AG10803 (cell line): ENCODE data around the gene PTRH2.
"Not testable (repeated sequence)": the region's sequence is repeated elsewhere in the genome, so short reads cannot be mapped to it uniquely, and the experiment has no call there.

ENCODE experiments used
- DNase-seq: peaks from one replicate; pipeline ENCODE4 v3.0.0; 2010; ENCODE audit warnings: low read depth
- H3K4me3 ChIP-seq: 2 replicates; pipeline ENCODE4 v1.5.1; 2011; ENCODE audit warnings: mild to moderate bottlenecking, low read length, control low read depth
- TF ChIP-seq, protein P1 (sequence below): conservative IDR thresholded peaks from 2 replicates; pipeline ENCODE4 v1.5.1; 2011; ENCODE audit warnings: mild to moderate bottlenecking, low read length, control low read depth, inconsistent platforms

PTRH2 gene

DNA sequence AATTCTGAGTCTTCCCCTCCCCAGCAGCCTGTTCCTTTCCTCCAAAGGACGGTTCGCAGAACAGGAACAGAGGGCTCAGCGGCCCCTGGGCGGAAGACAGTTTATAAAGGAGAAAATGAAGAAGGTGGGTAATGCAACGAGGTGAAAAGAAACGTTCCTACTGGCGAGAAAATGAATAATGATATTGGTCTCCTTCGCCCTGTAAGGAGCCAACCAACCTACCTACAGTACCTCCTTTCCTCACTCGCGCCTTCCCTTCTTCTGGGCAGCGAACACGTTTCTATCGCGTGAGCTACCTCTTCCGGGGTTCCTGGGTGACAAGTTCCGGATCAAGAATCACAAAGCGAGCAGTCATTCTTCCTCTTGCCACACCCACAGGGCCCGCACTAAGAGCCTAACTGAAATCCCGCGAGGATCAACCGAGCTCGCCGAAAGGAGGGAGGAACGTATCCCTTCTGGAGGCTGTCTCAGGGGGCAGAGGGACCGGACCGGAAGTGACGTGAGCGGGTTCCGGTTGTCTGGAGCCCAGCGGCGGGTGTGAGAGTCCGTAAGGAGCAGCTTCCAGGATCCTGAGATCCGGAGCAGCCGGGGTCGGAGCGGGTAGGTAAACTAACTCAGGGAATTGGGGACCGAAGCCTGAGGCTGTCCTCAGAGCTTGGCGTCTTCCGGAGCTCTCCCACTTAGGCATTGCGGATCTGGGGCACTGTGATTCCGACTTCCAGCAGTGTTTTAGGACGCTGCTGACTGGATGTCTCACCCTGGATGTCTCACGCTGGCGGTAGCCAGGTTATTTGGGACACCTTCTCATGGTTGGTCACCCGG, at the start of gene PTRH2, which contains the start of gene VMP1:
Gene PTRH2 (minus strand): TSS at position 282 of the 822 bp plus-strand sequence. CDS start 9,452 bp downstream, outside the sequence.
Gene VMP1 (plus strand): TSS at position 506 of the 822 bp plus-strand sequence. CDS start 23,793 bp downstream, outside the sequence.
- TF ChIP-seq, protein P1, sequence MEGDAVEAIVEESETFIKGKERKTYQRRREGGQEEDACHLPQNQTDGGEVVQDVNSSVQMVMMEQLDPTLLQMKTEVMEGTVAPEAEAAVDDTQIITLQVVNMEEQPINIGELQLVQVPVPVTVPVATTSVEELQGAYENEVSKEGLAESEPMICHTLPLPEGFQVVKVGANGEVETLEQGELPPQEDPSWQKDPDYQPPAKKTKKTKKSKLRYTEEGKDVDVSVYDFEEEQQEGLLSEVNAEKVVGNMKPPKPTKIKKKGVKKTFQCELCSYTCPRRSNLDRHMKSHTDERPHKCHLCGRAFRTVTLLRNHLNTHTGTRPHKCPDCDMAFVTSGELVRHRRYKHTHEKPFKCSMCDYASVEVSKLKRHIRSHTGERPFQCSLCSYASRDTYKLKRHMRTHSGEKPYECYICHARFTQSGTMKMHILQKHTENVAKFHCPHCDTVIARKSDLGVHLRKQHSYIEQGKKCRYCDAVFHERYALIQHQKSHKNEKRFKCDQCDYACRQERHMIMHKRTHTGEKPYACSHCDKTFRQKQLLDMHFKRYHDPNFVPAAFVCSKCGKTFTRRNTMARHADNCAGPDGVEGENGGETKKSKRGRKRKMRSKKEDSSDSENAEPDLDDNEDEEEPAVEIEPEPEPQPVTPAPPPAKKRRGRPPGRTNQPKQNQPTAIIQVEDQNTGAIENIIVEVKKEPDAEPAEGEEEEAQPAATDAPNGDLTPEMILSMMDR, result no peak
- DNase-seq, result peak; percentile 100
- H3K4me3 ChIP-seq, result peak within 1 kb of the TSS; percentile 98

DNA sequence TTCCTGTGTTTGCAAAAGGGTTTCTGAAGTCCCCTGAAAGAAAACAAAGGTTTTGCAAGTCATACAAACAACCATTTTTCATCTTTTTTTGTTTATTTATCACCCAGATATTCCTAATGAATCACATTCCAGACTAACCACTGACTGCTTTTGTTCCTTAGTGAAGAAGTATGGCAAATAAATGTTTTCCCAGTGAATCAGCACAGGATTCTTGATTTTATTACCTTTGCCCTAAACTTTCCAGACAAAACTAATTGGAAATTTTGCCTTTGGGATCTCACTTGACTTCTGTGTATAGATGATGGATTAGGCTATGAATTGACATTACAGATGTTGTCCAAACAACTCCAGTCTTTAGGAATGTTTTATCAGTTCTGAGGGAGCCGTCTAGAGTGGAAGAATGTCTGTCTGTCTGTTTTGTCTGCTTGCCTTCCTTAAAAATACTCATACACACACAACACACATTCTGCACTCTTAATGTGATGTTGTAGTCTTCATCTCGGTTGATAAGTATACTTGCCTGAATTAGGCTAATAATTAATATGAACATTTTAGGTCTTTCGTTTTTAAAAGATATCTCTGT, 49.1 kb upstream of the PTRH2 start:
- TF ChIP-seq, protein P1, result no peak
- peak; percentile 97 for DNase-seq
- H3K4me3 ChIP-seq, result no peak overlapping the region

- H3K4me3 ChIP-seq, DNase-seq: not testable (repeated sequence)
These were observed 47.8 kb upstream of the PTRH2 start for GRCh38 chr17:59755069-59755468.

- TF ChIP-seq, protein P1, result no peak
- H3K4me3 ChIP-seq, result no peak overlapping the region
- peak; percentile 96 for DNase-seq
These were observed 47.3 kb upstream of the PTRH2 start for GRCh38 chr17:59754552-59754951.

DNA sequence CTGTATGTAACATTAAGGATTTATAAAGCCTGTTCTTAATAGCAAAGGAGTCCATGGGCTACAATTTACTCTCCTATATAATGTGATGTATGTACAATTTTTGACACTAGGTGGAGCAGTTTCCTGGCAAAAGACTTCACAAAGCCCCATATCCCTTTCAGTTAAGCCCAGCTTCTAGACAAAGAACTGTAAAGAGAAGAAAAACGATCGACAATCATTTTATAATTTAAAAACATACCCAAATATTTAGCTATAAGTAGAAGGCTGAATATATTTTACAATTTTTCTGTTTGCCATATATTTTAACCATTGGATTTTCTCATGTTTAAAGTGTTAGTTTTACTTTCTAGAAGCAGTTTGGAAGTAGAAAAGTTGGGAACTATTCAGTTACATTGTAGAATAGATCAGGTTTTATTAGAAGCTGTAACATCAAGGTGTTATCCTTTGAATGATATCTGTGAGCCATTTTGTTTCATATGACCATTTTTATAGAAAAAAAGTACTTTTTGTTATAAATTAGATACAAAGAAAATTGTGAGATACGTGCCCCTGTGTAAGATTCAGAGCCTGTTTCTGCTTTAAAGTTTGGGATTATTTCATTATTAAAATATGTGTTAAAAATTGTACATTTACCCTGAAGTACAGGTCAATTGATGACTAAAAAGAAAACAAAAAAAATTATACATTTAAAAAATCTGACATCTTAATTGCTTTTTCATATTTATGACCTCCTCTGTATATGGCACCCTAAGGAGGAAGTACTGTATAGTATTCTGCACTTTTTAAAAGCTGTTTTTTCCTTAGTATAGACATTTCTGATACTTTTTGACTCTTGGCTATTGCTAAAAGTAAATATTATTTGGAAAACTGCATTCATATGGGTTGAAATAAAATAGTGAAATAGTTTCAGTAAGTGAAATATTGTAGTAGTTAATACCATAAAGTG, 46.6 kb upstream of the PTRH2 start:
- no peak overlapping the region for H3K4me3 ChIP-seq
- TF ChIP-seq, protein P1, result peak; percentile 73
- DNase-seq, result peak; percentile 87

DNA sequence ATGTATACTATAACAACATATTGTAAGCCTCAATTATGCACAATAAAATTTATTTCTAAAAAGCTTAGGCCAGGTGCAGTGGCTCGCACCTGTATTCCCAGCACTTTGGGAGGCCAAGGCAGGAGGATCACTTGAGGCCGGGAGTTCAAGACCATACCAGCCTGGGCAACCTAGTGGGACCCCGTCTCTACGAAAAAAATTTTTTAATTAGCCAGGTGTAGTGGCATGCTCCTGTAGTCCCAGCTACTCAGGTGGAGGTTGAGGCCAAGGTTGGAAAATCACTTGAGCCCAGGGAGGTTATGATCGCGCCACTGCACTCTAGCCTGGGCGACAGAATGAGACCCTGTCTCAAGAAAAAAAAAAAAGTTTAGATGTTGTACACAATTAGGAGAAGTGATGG, 45.7 kb upstream of the PTRH2 start:
- no peak overlapping the region for H3K4me3 ChIP-seq
- DNase-seq, result no peak
- TF ChIP-seq, protein P1, result no peak

GRCh38 chr17:59752446-59752845, 45.2 kb upstream of the PTRH2 start:
- peak; percentile 58 for DNase-seq
- TF ChIP-seq, protein P1, result no peak
- H3K4me3 ChIP-seq, result no peak overlapping the region
